HepG2 (cell line): ENCODE results near the gene HTRA2. TPM values are rescaled to one million over a fixed set of nuclear protein-coding genes. Genes with fewer than 3 reads are reported as not detected.
A peak's percentile ranks its signal among the peaks of the same experiment; 100 is the strongest.

Experiments
- CHCHD3 ChIP-seq: sonication (generic); formaldehyde crosslinking; IDR thresholded peaks from 2 replicates; pipeline ENCODE4 v1.8.0; 2022; ENCODE audit warnings: mild to moderate bottlenecking, missing genetic modification reagents, moderate library complexity
- DNMT3B ChIP-seq: conservative IDR thresholded peaks from 2 replicates; pipeline ENCODE4 v1.6.1; 2016; ENCODE audit warnings: missing biosample characterization, control low read depth
- DPF2 ChIP-seq: sonication (generic); formaldehyde crosslinking; IDR thresholded peaks from 2 replicates; pipeline ENCODE4 v1.4.0; 2020; ENCODE audit warnings: mild to moderate bottlenecking, low read depth, missing genetic modification reagents, borderline replicate concordance
- FLYWCH1 ChIP-seq: sonication (generic); formaldehyde crosslinking; IDR thresholded peaks from 2 replicates; pipeline ENCODE4 v1.8.1; 2023; ENCODE audit warnings: mild to moderate bottlenecking, missing genetic modification reagents
- FOXO4 ChIP-seq: sonication (generic); formaldehyde crosslinking; conservative IDR thresholded peaks from 2 replicates; pipeline ENCODE4 v1.8.1; 2023; ENCODE audit warnings: missing genetic modification reagents
- GABPB1 ChIP-seq: IDR thresholded peaks from 2 replicates; pipeline ENCODE4 v1.6.1; 2016; ENCODE audit warnings: mild to moderate bottlenecking, missing genetic modification reagents, moderate library complexity, missing compliant biosample characterization
- KLF9 ChIP-seq: IDR thresholded peaks from 2 replicates; pipeline ENCODE4 v1.6.1; 2016; ENCODE audit warnings: low read depth
- SNRNP70 ChIP-seq: fragments of 200-400 bp; formaldehyde crosslinking; IDR thresholded peaks from 2 replicates; pipeline ENCODE4 v1.6.1; 2017; ENCODE audit warnings: mild to moderate bottlenecking, low read depth, low read length, moderate library complexity
- THAP9 ChIP-seq: sonication (generic); formaldehyde crosslinking; IDR thresholded peaks from 2 replicates; pipeline ENCODE4; 2020; ENCODE audit warnings: missing genetic modification reagents, mild to moderate bottlenecking, borderline replicate concordance
- ZBTB34 ChIP-seq: sonication (generic); formaldehyde crosslinking; IDR thresholded peaks from 2 replicates; pipeline ENCODE4 v1.8.0; 2022; ENCODE audit warnings: mild to moderate bottlenecking, missing genetic modification reagents
- ZFP36L1 ChIP-seq: sonication (generic); formaldehyde crosslinking; IDR thresholded peaks from 2 replicates; pipeline ENCODE4 v1.8.0; 2022; ENCODE audit warnings: mild to moderate bottlenecking, missing genetic modification reagents, moderate library complexity
- ZMYM2 ChIP-seq: sonication (generic); formaldehyde crosslinking; IDR thresholded peaks from 2 replicates; pipeline ENCODE4 v1.8.0; 2022; ENCODE audit warnings: mild to moderate bottlenecking, missing genetic modification reagents
- ZNF317 ChIP-seq: sonication (generic); formaldehyde crosslinking; IDR thresholded peaks from 2 replicates; pipeline ENCODE4 v1.5.0; 2020; ENCODE audit warnings: mild to moderate bottlenecking, missing genetic modification reagents
- ZNF382 ChIP-seq: sonication (generic); formaldehyde crosslinking; IDR thresholded peaks from 2 replicates; pipeline ENCODE4 v1.5.0; 2020; ENCODE audit warnings: missing genetic modification reagents, mild to moderate bottlenecking, borderline replicate concordance
- polyA plus RNA-seq, 8 experiments: library from polyadenylated mRNA; depleted of rRNA in 3 of 8; stranded (reverse) in 7 of 8; unstranded in 1 of 8; fragments of >200 nt; fragmentation: Illumina TruSeq in 4 of 8; extraction: Trizol in 4 of 8; gene quantifications; 2 replicates each; pipeline versions ENCODE4 v1.2.1 to v1.2.3, GENCODE V29; 2011 to 2016; ENCODE audit warnings: low read depth in 4 of 8, missing spikeins in 1 of 8, mixed read lengths in 1 of 8; ENCODE audit not compliant: insufficient read depth in 1 of 8
- total RNA-seq, 5 experiments: library from RNA; depleted of rRNA; stranded (reverse); fragments of >200 nt; fragmentation: Illumina TruSeq; extraction: Trizol; gene quantifications; 2 replicates each; pipeline ENCODE4 v1.2.3, GENCODE V29; 2016; ENCODE audit warnings: low read depth in 1 of 5
- TF ChIP-seq, protein P1 (sequence below): sonication (generic); formaldehyde crosslinking; IDR thresholded peaks from 2 replicates; pipeline ENCODE4 v1.8.1; 2023; ENCODE audit warnings: mild to moderate bottlenecking, missing genetic modification reagents
- TF ChIP-seq, protein P2 (sequence below): IDR thresholded peaks from 2 replicates; pipeline ENCODE4 v1.6.1; 2016; ENCODE audit warnings: mild to moderate bottlenecking, missing biosample characterization, missing genetic modification reagents
- TF ChIP-seq, protein P3 (sequence below): sonication (generic); formaldehyde crosslinking; IDR thresholded peaks from 2 replicates; pipeline ENCODE4 v1.9.0; 2022; ENCODE audit warnings: low read depth, missing genetic modification reagents
- TF ChIP-seq, protein P4 (sequence below): sonication (generic); formaldehyde crosslinking; conservative IDR thresholded peaks from 2 replicates; pipeline ENCODE4 v1.4.0; 2020; ENCODE audit warnings: missing genetic modification reagents

The HTRA2 gene
- total and polyA plus RNA-seq, 2 of the 13 experiments (the other 11 are each of a cell fraction or from before 2014, with no cell fraction given): 47.7 to 50.3 TPM

DNA sequence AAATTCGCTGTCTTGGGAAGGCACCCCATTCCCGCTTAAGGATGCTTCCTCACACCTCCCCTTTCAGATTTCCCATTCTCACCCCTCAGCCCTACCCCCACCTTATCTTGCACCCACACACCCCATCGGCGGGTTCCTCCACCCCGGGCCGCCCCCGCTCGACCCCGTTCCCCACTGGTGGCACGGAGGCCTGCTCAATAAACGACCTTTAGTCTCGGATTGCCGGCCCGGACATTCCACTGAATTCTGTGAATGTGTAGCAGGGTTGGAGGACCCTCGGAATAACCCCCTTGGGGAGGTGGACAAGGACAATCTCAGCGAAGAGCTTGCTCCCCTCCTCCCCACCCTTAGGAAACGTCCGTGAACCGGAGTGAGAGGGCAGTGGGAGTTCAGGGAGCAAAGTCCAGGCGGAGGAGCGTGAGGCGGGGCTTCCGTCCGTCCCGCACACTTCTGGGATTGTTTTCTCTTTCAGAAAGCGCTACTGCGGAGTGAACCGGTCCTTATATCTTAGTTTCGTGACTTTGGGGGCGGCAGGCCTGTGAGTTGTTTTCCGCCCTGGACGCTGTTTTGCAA lies 27.5 kb upstream of the HTRA2 start (continued):
- TF ChIP-seq, protein P1, sequence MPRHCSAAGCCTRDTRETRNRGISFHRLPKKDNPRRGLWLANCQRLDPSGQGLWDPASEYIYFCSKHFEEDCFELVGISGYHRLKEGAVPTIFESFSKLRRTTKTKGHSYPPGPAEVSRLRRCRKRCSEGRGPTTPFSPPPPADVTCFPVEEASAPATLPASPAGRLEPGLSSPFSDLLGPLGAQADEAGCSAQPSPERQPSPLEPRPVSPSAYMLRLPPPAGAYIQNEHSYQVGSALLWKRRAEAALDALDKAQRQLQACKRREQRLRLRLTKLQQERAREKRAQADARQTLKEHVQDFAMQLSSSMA (CRISPR knock-in tag): no peak
- TF ChIP-seq ZNF382 (CRISPR knock-in tag): no peak
- no peak for TF ChIP-seq CHCHD3 (CRISPR knock-in tag)
- TF ChIP-seq, protein P2, sequence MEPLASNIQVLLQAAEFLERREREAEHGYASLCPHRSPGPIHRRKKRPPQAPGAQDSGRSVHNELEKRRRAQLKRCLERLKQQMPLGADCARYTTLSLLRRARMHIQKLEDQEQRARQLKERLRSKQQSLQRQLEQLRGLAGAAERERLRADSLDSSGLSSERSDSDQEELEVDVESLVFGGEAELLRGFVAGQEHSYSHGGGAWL (CRISPR knock-in tag): no peak
- TF ChIP-seq ZFP36L1 (CRISPR knock-in tag): no peak
- no peak; the same call in 1 of the 2 replicates for TF ChIP-seq GABPB1 (CRISPR knock-in tag)
- 0 out of 2 replicates have a peak, but pooled peaks have one; percentile 72 for TF ChIP-seq FLYWCH1
- peak; percentile 60 for TF ChIP-seq DPF2 (CRISPR knock-in tag)
- no peak for TF ChIP-seq DNMT3B
- no peak for TF ChIP-seq SNRNP70
- no peak for TF ChIP-seq ZNF317 (CRISPR knock-in tag)
- no peak for TF ChIP-seq THAP9
- TF ChIP-seq, protein P3, sequence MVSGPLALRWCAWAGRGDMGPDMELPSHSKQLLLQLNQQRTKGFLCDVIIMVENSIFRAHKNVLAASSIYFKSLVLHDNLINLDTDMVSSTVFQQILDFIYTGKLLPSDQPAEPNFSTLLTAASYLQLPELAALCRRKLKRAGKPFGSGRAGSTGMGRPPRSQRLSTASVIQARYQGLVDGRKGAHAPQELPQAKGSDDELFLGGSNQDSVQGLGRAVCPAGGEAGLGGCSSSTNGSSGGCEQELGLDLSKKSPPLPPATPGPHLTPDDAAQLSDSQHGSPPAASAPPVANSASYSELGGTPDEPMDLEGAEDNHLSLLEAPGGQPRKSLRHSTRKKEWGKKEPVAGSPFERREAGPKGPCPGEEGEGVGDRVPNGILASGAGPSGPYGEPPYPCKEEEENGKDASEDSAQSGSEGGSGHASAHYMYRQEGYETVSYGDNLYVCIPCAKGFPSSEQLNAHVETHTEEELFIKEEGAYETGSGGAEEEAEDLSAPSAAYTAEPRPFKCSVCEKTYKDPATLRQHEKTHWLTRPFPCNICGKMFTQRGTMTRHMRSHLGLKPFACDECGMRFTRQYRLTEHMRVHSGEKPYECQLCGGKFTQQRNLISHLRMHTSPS (CRISPR knock-in tag): no peak
- peak; percentile 47; the same call in 1 of the 2 replicates for TF ChIP-seq KLF9
- TF ChIP-seq FOXO4 (CRISPR knock-in tag): no peak
- TF ChIP-seq ZMYM2 (CRISPR knock-in tag): no peak
- no peak for TF ChIP-seq ZBTB34 (CRISPR knock-in tag)
- TF ChIP-seq, protein P4, sequence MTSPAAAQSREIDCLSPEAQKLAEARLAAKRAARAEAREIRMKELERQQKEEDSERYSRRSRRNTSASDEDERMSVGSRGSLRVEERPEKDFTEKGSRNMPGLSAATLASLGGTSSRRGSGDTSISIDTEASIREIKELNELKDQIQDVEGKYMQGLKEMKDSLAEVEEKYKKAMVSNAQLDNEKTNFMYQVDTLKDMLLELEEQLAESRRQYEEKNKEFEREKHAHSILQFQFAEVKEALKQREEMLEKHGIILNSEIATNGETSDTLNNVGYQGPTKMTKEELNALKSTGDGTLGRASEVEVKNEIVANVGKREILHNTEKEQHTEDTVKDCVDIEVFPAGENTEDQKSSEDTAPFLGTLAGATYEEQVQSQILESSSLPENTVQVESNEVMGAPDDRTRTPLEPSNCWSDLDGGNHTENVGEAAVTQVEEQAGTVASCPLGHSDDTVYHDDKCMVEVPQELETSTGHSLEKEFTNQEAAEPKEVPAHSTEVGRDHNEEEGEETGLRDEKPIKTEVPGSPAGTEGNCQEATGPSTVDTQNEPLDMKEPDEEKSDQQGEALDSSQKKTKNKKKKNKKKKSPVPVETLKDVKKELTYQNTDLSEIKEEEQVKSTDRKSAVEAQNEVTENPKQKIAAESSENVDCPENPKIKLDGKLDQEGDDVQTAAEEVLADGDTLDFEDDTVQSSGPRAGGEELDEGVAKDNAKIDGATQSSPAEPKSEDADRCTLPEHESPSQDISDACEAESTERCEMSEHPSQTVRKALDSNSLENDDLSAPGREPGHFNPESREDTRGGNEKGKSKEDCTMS (CRISPR knock-in tag): no peak
